NCI-H510A (cell line): ENCODE results near the gene DLGAP4.

Experiments used
- DNase-seq: peaks from one replicate; lab custom pipeline; 2025; lab: John Stamatoyannopoulos, UW

Gene DLGAP4

GRCh38 chr20:36333841-36334240 lies 27.7 kb downstream of the DLGAP4 start:
- DNase-seq: no peak

DNA sequence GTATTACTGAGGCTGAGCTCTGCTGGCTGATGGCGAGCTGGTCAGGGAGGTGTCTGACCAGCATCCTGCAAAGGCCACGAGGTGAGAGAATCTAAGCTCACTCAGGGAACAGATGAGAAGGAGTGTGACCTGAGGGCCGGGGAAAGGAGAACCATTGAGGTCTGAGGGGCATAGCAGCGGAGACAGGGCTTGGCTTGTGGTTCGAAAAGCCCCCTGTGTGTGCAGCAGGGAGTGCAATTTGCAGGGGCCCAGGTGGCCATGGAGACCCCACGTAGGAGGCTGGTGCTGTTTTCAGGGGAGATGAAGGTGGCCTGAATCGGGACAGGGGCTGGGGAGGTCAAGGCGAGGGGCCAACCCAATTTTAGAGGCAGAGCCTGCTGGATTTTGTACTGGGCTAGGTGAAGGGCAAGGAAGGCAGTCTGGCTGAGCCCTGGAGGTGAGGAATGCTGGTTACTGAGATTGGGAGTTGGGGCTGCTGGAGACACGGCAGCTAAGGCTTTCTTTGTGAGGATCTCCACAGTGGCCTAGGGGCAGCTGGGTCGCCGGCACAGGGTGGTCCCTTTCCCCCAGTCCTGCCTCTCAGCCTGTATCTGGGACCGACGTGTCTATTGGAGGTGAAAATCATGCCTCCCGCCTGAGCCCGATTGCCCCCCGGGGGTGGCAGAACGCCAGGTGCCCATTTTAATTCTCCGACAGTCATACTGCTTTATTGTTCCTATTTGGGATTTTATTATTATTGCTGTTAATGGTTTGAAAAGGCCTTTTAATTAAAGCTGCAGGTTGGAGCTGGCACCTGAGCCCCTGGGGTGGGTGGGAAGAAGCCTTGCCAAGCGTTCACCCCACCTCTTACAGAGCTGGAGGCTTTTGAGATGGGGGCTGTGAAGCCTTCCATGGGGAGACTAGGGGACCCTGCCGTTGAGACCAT lies 28.4 kb downstream of the DLGAP4 start:
- DNase-seq: no peak

DNA sequence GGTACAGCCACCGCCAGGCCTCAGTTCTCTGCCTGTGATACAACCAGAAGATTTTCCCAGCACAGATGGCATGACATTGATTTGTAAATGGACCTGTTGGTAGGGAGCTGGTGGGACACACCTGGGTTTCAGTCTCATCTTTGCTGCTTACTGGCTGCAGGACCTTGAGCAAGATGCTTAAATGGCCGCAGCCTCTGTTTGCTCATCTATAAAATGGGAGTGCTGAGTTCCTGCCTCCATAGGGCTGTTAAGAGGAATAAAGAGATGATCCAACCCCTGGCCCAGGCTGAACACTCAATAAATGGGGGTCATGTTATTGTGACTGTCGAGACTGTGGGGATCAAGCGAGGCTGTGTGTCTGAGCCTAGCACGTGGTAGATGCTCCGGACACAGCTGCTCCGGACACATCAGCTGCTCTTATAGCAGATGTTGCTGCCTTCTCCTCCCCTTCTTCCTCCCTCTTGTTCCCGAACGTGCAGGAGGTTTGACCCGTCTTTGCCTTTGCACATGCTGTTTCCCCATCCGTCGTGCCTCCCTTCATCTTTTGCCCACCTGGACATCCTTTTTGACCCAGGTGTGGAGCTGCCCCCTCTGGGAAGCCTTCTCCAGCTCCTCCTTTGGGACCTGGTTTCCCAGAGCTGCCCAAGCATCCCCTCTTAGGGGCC lies 29.2 kb downstream of the DLGAP4 start:
- no peak for DNase-seq

GRCh38 chr20:36336204-36336603 lies 30.1 kb downstream of the DLGAP4 start:
- no peak for DNase-seq

GRCh38 chr20:36336954-36337704 lies 31.0 kb downstream of the DLGAP4 start:
- no peak for DNase-seq

- DNase-seq: no peak
Measured at GRCh38 chr20:36337886-36338285, 31.7 kb downstream of the DLGAP4 start.

- DNase-seq: no peak
Measured at GRCh38 chr20:36339646-36340592, 33.8 kb downstream of the DLGAP4 start.

GRCh38 chr20:36340593-36340990 lies 34.5 kb downstream of the DLGAP4 start:
- no peak for DNase-seq

GRCh38 chr20:36341331-36342020 lies 35.3 kb downstream of the DLGAP4 start:
- no peak for DNase-seq

DNA sequence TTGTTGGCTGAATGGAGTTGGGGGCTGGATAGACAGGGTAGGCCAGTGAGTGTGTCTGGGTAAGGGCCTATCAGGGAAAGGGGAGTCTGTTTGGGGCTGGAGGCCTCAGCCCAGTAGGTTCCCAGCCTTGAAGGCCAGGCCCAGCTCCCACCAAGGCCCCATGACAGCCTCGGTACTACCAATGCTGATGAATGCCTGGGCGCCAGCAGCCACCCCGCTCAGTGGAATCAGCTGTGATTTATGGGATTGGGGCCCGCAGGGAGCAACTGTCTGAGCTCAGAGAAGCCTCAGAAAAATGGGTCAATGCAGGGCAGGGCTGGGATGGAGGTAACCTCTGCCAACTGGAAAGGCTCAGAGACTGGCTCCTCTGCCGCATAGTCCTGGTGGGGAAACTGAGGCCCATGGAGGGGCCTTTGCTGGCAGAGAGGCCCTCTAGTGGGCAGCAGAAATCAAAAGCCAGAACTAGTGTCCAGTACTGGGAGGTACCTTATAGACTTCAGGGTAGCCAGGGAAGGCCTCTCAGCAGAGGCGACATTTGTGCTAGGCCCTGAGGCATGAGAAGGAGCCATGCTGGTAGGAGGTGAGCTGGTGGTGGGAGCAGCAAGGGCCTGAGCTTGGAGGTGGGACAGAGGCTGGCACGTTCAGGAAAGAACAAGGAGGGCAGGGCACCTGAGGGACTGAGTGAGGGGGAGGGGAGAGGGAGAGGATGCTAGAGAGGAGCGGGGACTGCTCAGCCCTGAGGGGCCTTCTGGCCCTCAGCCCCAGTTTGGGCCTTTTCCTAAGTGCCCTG lies 36.4 kb downstream of the DLGAP4 start:
- DNase-seq: no peak

DNA sequence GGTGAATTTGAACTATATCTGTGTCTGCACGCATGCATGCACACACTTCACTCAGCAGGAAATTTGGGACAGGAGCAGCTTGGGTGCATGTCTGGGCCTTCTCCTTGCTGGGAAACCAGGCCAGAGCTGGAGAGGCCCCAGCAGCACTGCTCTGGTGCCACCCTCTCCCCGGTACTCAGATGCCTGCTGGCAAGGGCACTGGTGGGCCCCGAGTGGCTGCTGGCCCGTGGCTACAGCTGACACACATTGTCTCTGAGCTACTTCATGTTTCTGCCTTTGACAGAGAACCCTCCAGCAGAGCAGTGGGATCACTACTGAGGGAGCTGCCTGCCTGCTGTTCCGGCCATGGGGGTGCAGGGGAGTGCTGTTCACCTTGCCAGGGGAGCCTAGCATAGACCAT lies 37.5 kb downstream of the DLGAP4 start:
- no peak for DNase-seq

DNA sequence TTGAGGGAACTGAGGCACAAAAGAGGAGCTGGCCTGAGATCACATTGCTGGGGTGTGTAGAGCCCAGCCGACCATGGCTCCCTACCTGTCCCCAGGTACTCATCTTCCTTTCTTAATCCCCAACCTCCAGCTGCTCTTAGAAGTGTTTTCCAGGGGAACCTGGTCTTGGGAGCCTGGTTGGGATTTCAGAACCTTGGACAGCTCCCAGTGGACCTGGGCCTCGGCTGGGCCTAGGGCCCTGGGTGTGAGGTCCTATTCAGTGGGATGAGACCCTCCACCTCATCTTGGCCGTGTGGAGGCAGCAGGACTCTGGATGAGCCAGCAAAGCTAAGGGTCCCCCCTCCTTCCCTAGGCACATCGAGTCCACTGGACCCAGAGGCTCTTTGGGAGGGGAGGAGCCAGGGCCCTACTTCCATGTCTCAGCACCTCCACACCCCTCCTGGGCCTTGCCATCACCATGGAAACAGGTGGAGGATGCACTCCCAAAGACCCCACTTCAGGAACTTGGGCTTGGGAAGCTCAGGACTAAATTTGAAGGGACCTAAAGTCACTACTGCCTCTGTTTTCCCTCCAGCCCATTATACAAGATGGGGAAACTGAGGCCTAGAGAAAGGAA lies 38.5 kb downstream of the DLGAP4 start:
- no peak for DNase-seq

- DNase-seq: no peak
Measured at GRCh38 chr20:36346256-36346655, 40.1 kb downstream of the DLGAP4 start.

DNA sequence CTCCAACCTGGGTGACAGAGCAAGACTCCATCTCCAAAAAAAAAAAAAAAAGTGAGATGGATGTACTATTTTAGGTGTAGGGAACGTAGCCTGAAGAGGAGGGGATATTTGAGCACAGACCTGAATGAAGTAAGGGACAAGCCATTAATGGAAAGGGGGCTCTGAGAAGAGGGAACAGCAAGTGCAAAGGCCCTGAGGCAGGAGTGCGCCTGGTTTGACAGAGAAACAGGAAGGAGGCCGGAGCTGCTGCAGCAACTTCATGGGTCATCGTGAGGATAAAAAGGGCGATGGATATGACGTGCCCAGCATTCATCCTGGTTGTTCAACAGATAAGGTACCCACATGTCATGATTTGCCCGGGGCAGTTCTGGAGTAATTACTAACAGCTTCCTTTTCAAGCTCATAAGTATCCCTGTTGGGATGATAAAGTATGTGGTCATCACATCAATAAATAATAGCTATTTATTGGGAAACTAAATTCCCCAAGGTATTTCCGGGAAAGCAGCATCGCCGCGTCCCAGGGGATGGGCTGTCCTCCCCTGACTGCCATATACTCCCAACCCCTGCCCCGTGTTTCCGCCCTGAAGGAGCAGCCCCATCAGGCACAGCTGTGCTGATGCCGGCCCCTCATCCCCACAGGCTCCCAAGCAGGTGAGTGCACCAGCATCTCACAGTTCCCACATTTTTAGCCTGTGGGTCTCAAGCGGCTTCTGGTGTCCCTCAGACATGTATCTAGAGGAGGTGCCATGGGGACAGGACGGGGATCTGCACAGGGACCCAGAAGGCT lies 43.4 kb downstream of the DLGAP4 start:
- no peak for DNase-seq

DNA sequence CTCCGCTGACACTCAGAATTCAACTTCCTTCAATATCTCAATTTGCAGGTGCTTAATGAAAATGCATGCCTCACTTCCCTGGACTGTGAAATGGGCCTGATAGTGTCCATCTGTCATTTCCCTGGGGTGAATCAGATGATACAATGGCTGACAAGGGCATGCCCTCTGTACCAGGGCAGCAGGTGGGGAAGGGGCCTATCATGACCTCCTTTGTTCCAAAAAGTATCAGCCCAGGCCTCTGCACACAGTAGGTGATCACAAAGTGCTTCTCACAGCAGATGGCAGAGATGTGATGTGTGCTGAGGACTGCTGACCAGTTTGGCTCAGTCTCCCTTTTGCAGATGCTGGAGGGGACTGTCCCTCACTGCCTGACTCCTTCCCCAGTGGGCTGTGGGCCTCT lies 44.3 kb downstream of the DLGAP4 start:
- DNase-seq: no peak

DNA sequence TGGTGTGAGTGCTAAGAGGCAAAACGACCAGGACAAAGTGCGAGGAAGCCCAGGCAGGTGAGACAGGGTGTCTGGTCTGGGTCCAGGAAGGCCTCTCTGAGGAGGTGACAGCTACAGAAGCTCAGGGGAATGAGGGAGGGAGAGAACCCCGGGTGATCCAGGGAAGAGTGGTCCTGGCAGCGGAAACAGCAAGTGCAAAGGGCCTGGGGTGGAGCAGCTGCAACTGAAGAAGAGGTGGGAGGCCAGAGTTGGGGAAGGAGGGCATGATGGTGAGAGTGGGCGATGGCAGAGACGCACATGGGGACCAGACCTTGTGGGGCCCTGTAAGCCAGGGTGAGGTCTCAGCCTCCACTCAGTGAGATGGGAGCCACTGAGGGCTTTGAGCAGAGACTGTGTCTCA lies 45.8 kb downstream of the DLGAP4 start:
- no peak for DNase-seq

DNA sequence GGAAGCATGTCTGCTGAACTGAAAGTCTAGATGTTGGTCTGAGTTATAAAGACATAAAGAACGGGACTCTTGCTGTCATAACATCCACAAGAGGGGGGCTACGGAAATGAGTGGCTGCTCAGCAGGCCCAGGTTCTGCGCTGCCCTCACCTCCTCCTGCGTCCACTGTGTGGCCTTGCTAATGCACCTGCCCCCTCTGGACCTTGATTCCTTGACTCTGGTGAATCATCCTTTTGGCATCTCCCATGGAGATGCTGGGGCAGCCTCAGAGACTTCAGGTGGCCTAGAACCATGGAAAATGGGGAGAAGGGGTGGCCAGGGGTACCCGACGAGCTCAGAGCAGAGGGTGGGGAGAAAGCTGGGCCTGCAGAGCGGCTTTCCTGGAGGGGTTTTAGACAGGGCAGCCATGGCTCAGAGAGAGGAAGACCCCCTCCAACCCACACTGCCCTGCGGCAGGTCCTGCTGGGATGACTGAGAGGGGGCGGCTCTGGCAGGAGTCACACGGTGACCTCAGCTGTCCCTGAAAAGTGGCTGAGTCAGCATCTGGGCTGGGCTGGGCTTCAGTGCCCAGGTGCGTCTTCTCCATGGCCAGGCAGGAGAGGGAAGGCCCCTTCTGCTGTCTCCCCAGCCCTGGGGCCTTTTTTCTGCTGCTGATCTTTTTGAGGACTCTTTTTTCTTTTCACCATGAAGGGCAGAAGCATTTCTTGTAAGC lies 46.9 kb downstream of the DLGAP4 start:
- no peak for DNase-seq

- DNase-seq: no peak
Measured at GRCh38 chr20:36353740-36354139, 47.6 kb downstream of the DLGAP4 start.
